Heart left ventricle (tissue), 16 donors: Measurements from ENCODE around the gene C1orf105. TPM values are rescaled to one million over a fixed set of nuclear protein-coding genes. Genes with fewer than 3 reads are reported as not detected.

Source experiments
- ATAC-seq, 4 donors: fragments of 200-7000 bp; cut with Tn5 transposase; one replicate each; pipeline ENCODE4 v1.9.1; 2020 to 2022; ENCODE audit warnings: moderate library complexity in 4 of 4, mild to moderate bottlenecking in 3 of 4, moderate number of reproducible peaks in 1 of 4
- DNase-seq, 5 donors: peaks; one replicate each; pipeline ENCODE4 v3.0.0-alpha.2; 2020
- H3K27ac ChIP-seq, 12 donors: fragments of 200-600 bp; sonication (generic) in 4 of 12; one replicate each; pipeline versions ENCODE4 v1.5.0 to v1.8.0; 2016 to 2022; ENCODE audit warnings: mild to moderate bottlenecking in 2 of 12
- H3K27me3 ChIP-seq, 9 donors: fragments of 200-600 bp; sonication (generic) in 2 of 9; one replicate each; pipeline versions ENCODE4 v1.5.1 to v1.8.0; 2016 to 2022; ENCODE audit warnings: mild to moderate bottlenecking in 3 of 9
- H3K36me3 ChIP-seq, 9 donors: fragments of 200-600 bp; sonication (generic) in 2 of 9; one replicate each; pipeline versions ENCODE4 v1.5.0 to v1.8.0; 2018 to 2022; ENCODE audit warnings: mild to moderate bottlenecking in 2 of 9
- H3K4me1 ChIP-seq, 12 donors: fragments of 200-600 bp; sonication (generic) in 4 of 12; one replicate each; pipeline versions ENCODE4 v1.5.0 to v1.8.0; 2016 to 2022; ENCODE audit warnings: mild to moderate bottlenecking in 3 of 12
- H3K4me3 ChIP-seq, 12 donors: fragments of 200-600 bp; sonication (generic) in 4 of 12; one replicate each; pipeline versions ENCODE4 v1.5.0 to v1.8.0; 2017 to 2022; ENCODE audit warnings: mild to moderate bottlenecking in 9 of 12, moderate library complexity in 4 of 12
- H3K9me3 ChIP-seq, 12 donors: fragments of 200-600 bp; sonication (generic) in 4 of 12; one replicate each; pipeline versions ENCODE4 v1.5.0 to v1.8.0; 2016 to 2022; ENCODE audit warnings: mild to moderate bottlenecking in 1 of 12
- CTCF ChIP-seq, 12 donors: fragments of 200-600 bp; sonication (generic) in 4 of 12; IDR thresholded peaks; one replicate each; pipeline versions ENCODE4 v1.5.0 to v1.8.0; 2018 to 2022; ENCODE audit warnings: antibody characterized with exemption in 12 of 12, mild to moderate bottlenecking in 5 of 12
- POLR2A ChIP-seq, 2 donors: fragments of 450-650 bp; IDR thresholded peaks; one replicate each; pipeline ENCODE4 v1.6.1; 2017; ENCODE audit warnings: antibody characterized with exemption in 2 of 2, mild to moderate bottlenecking in 2 of 2, moderate library complexity in 2 of 2
- WGBS, 4 donors: extraction: QIAGEN DNeasy Blood & Tissue Kit in 2 of 4; methylation state at CpG; one replicate each; pipeline versions ENCODE4 v1.1.5 to v1.1.7; 2013 to 2018; 5-methylcytosine and 5-hydroxymethylcytosine counted together
- intact Hi-C, 10 donors: fragments of 100-400 bp; cut with DNase I; formaldehyde crosslinking; loops; one replicate each; pipeline versions ENCODE4 v1.11.1 to v1.14.2; 2022
- polyA plus RNA-seq, 2 donors: library from polyadenylated mRNA; stranded (reverse); fragments of 200-250 nt; gene quantifications; one replicate each; pipeline ENCODE4 v1.2.3, GENCODE V29; 2013
- total RNA-seq, 9 donors: library from RNA; depleted of rRNA in 2 of 9; stranded (reverse); fragments of >200 nt in 2 of 9; fragmentation: NEBNext Ultra II Directional in 3 of 9; extraction: Animal tissue kit (Norgen Biotek cat#: 25700) in 3 of 9; gene quantifications; one replicate each; pipeline versions ENCODE4 v1.1.0 to v1.2.4, GENCODE V29; 2016 to 2023
- donor health status: ischemic (EF 13 %, LVEDD 7.1; RV severe dilation, severe dysfunction).
- donor health status: healthy with polysubstance abuse.
- donor health status: DM: no; HTN: yes; CAD: no.
- donor health status: DM: no; HTN: no; CAD: no.
- donor health status: ischemic (EF 25% LVEDD 6.9; RV normal size, moderate dysfunction).
- donor health status: ischemic (EF 25% LVEDD 5.7; RV mildly dilated, moderate dysfunction).
- donor health status: healthy.
- donor health status: DM: yes; HTN: yes; CAD: no.
- donor health status: ischemic (EF 35%, LVEDD 5.7; RV mildly dilated, moderate dysfunction).
- donor health status: nonischemic (EF 11% LVEDD 7.7; RV severe dilation, severe dysfunction).
- donor health status: DM: yes; HTN: yes; CAD: no.
- donor health status: PGD.
- donor health status: ischemic (EF 29% LVEDD 5.4; RV normal size, mild dysfunction).
- donor health status: nonischemic (EF 23%, LVEDD 6.1; RV moderate dilation, normal function).

Gene C1orf105
- total and polyA plus RNA-seq, 11 donors, result 1.2 to 39.8 (median 6.7) TPM

- no peak for DNase-seq
Observed at GRCh38 chr1:172469717-172470116, 49.2 kb downstream of the C1orf105 start.

GRCh38 chr1:172470149-172470548 lies 49.7 kb downstream of the C1orf105 start:
- TF ChIP-seq POLR2A (IDR thresholded peaks at IDR 0.05) (no peak), CTCF (IDR thresholded peaks at IDR 0.05) (no peak)
- H3K36me3 ChIP-seq, result no peaks in the 10 kb centered on the region
- H3K4me3 ChIP-seq, result no peak overlapping the region
- H3K9me3 ChIP-seq, result no peaks in the 10 kb centered on the region
- DNase-seq (no peak), ATAC-seq (no peak)
- intact Hi-C loops, result no loop called here
- H3K4me1 ChIP-seq, result peaks cover 0 to 20% (median 0%) of the 10 kb centered on the region in 12 donors
- H3K27me3 ChIP-seq, result no peaks in the 10 kb centered on the region
- H3K27ac ChIP-seq, result no peak overlapping the region
- 66 to 73% (median 68%) methylated on average over 2 of the region's 2 CpGs for WGBS, 4 donors

More at GRCh38 chr1:172469717-172470116, 49.2 kb downstream of the C1orf105 start:
- H3K9me3 ChIP-seq, result no peaks in the 10 kb centered on the region
- H3K4me1 ChIP-seq, result peaks cover 0 to 20% (median 0%) of the 10 kb centered on the region in 12 donors
- no peaks in the 10 kb centered on the region for H3K27me3 ChIP-seq
- ATAC-seq, result no peak
- intact Hi-C loops, result no loop called here
- no peaks in the 10 kb centered on the region for H3K36me3 ChIP-seq
- no peak overlapping the region for H3K27ac ChIP-seq
- H3K4me3 ChIP-seq, result no peak overlapping the region
- WGBS, 4 donors, result 82 to 89% (median 88%) methylated on average over 3 of the region's 3 CpGs
- TF ChIP-seq CTCF (IDR thresholded peaks at IDR 0.05) (no peak), POLR2A (IDR thresholded peaks at IDR 0.05) (no peak)

- H3K36me3 ChIP-seq, result no peaks in the 10 kb centered on the region
- no peak for TF ChIP-seq CTCF (IDR thresholded peaks at IDR 0.05)
- TF ChIP-seq POLR2A (IDR thresholded peaks at IDR 0.05), result no peak
- peaks cover 0 to 20% (median 0%) of the 10 kb centered on the region in 12 donors for H3K4me1 ChIP-seq
- H3K4me3 ChIP-seq, result no peak overlapping the region
- ATAC-seq (no peak), DNase-seq (no peak)
- intact Hi-C loops, result no loop called here
- H3K27ac ChIP-seq, result no peak overlapping the region
- 89 to 100% (median 96%) methylated on average over 1 of the region's 1 CpG for WGBS, 4 donors
- H3K9me3 ChIP-seq, result no peaks in the 10 kb centered on the region
- H3K27me3 ChIP-seq, result no peaks in the 10 kb centered on the region
Observed at GRCh38 chr1:172471666-172472065, 51.2 kb downstream of the C1orf105 start.

GRCh38 chr1:172472495-172472894 lies 52.0 kb downstream of the C1orf105 start:
- H3K27me3 ChIP-seq, result no peaks in the 10 kb centered on the region
- no peak for ATAC-seq
- DNase-seq, result no peak
- TF ChIP-seq POLR2A (IDR thresholded peaks at IDR 0.05) (no peak), CTCF (IDR thresholded peaks at IDR 0.05) (no peak)
- H3K9me3 ChIP-seq, result no peaks in the 10 kb centered on the region
- 71 to 81% (median 77%) methylated on average over 1 of the region's 1 CpG for WGBS, 4 donors
- H3K36me3 ChIP-seq, result no peaks in the 10 kb centered on the region
- no peak overlapping the region for H3K4me3 ChIP-seq
- H3K27ac ChIP-seq, result no peak overlapping the region
- peaks cover 0 to 20% (median 0%) of the 10 kb centered on the region in 12 donors for H3K4me1 ChIP-seq
- intact Hi-C loops, result no loop called here
